Tibial nerve (tissue), 3 donors: Measurements from ENCODE around the gene SLIT3.

ENCODE experiments used
- CTCF ChIP-seq, 5 experiments: fragments of 200-600 bp in 3 of 5; fragments of 450-650 bp in 2 of 5; sonication (generic) in 3 of 5; IDR thresholded peaks; one replicate each; pipeline ENCODE4 v1.5.1; 2016 to 2019; ENCODE audit warnings: antibody characterized with exemption in 5 of 5, mild to moderate bottlenecking in 3 of 5, moderate library complexity in 2 of 5
- POLR2A ChIP-seq, 2 donors: fragments of 450-650 bp; IDR thresholded peaks; one replicate each; pipeline ENCODE4 v1.6.1; 2017; ENCODE audit warnings: antibody characterized with exemption in 2 of 2, mild to moderate bottlenecking in 2 of 2, moderate library complexity in 2 of 2

GRCh38 chr5:168883281-168883741 lies 417.6 kb downstream of the SLIT3 start:
- TF ChIP-seq CTCF (IDR thresholded peaks at IDR 0.05): no peak
- TF ChIP-seq POLR2A (IDR thresholded peaks at IDR 0.05): no peak
